ENCODE results near the gene TRAPPC6A.

TRAPPC6A gene

DNA sequence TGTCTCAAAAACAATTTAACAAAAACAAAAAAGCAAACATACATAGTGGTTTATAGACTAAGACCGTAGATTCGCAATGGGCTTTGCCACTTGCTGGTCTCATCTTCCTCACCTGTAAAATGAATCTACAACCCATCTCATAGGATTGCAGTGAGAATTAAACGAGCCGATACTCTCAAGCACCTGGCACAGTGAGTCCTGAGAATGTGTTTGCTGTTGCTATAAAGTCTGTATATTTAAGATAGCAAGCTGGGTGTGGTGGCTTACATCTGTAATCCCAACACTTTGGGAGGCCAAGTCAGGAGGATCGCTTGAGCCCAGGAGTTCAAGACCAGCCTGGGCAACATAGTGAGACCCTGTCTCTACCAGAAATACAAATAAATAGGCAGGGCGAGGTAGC is 44.7 kb upstream of the TRAPPC6A start:
- Histone ChIP-seq H3K9me2 (replicated peaks; ENCODE audit: control insufficient read depth, low read length) (no peaks in the 10 kb centered on the region), H3K27me3 (ENCODE audit: control insufficient read depth, low read length) (peaks cover 15% of the 10 kb centered on the region), H3F3A (ENCODE audit: control insufficient read depth, insufficient read depth) (0 out of 2 replicates have a peak, but pooled peaks cover 2% of the 10 kb centered on the region), H3K4me1 (ENCODE audit: control insufficient read depth, low read length) (no peaks in the 10 kb centered on the region), H3K79me2 (ENCODE audit: control insufficient read depth, low read length) (no peaks in the 10 kb centered on the region), H3K27ac (ENCODE audit: low read depth, low read length) (no peak overlapping the region), H3K36me3 (ENCODE audit: control insufficient read depth, low read length) (no peaks in the 10 kb centered on the region), H3K4me3 (ENCODE audit: low read length) (no peak overlapping the region), H4K20me1 (ENCODE audit: control insufficient read depth, insufficient read depth, low read depth, low read length) (no peaks in the 10 kb centered on the region), H3K4me2 (ENCODE audit: low read length) (no peak overlapping the region), H3K9me3 (ENCODE audit: control insufficient read depth, insufficient read depth, low read length) (no peaks in the 10 kb centered on the region)
- TF ChIP-seq EZH2phosphoT487 (IDR thresholded peaks at IDR 0.05; ENCODE audit: borderline replicate concordance, low read length) = no peak
- TF ChIP-seq, protein P1, sequence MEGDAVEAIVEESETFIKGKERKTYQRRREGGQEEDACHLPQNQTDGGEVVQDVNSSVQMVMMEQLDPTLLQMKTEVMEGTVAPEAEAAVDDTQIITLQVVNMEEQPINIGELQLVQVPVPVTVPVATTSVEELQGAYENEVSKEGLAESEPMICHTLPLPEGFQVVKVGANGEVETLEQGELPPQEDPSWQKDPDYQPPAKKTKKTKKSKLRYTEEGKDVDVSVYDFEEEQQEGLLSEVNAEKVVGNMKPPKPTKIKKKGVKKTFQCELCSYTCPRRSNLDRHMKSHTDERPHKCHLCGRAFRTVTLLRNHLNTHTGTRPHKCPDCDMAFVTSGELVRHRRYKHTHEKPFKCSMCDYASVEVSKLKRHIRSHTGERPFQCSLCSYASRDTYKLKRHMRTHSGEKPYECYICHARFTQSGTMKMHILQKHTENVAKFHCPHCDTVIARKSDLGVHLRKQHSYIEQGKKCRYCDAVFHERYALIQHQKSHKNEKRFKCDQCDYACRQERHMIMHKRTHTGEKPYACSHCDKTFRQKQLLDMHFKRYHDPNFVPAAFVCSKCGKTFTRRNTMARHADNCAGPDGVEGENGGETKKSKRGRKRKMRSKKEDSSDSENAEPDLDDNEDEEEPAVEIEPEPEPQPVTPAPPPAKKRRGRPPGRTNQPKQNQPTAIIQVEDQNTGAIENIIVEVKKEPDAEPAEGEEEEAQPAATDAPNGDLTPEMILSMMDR (IDR thresholded peaks at IDR 0.05; ENCODE audit: low read depth, low read length, poor library complexity, severe bottlenecking) = no peak

DNA sequence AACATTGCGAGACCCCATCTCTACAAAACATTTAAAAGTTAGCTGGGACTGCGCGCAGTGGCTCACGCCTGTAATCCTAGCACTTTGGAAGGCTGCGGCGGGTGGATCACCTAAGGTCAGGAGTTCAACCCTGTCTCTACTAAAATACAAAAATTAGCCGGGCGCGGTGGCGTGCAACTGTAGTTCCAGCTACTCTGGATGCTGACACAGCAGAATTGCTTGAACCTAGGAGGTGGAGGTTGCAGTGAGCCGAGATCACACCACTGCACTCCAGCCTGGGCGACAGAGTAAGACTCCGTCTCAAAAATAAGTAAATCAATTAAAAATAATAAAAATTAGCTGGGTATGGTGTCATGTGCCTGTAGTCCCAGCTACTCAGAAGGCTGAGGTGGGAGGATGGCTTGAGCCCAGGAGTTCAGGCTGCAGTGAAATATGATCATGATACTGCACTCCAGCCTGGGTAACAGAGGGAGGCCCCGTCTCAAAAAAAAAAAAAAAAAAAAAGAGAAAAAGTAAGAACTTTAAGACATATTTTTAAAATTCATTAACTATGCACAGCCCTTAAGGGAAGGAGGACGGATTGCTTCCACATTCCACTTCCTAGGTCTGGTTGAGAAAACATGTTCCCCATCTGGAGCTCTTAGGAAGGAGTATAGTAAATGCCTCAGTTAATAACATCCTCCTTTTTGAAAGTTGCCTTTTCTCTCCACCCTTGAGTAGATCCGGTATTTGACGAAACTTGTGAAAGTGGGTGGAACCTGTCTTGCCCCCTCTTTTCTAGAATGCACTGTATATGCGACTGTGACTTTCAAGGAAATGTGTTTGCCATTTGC is 41.1 kb upstream of the TRAPPC6A start:
- no peak overlapping the region for H3K4me2 ChIP-seq (ENCODE audit: low read length)

DNA sequence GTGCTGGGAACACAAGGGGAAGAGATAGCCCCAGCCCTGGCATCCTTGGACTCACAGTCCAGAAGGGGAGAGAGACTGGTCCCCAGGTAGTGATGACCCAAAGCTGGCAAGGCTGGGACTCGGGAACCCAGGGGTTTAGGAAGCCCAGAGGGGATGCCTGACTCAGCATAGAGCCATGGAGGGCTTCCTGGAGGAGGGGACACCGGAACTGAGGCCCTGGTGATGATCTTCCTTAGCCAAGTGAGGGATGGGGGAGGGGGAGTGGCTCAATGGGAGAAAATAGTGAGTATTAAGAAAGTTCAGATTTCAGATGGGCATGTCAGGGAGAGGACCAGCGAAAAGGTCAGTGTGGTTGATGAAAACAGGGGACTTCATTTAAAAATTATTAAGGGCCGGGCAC is 40.4 kb upstream of the TRAPPC6A start:
- no peaks in the 10 kb centered on the region for H4K20me1 ChIP-seq (ENCODE audit: control insufficient read depth, insufficient read depth, low read depth, low read length)
- TF ChIP-seq EZH2phosphoT487 (IDR thresholded peaks at IDR 0.05; ENCODE audit: borderline replicate concordance, low read length) = no peak
- TF ChIP-seq, protein P1 (IDR thresholded peaks at IDR 0.05; ENCODE audit: low read depth, low read length, poor library complexity, severe bottlenecking) = no peak
- no peaks in the 10 kb centered on the region for H3K9me2 ChIP-seq (replicated peaks; ENCODE audit: control insufficient read depth, low read length)
- no peaks in the 10 kb centered on the region for H3K79me2 ChIP-seq (ENCODE audit: control insufficient read depth, low read length)
- 0 out of 2 replicates have a peak, but pooled peaks cover 2% of the 10 kb centered on the region for H3F3A ChIP-seq (ENCODE audit: control insufficient read depth, insufficient read depth)
- no peaks in the 10 kb centered on the region for H3K36me3 ChIP-seq (ENCODE audit: control insufficient read depth, low read length)
- H3K9me3 ChIP-seq (ENCODE audit: control insufficient read depth, insufficient read depth, low read length) = no peaks in the 10 kb centered on the region
- peaks cover 26% of the 10 kb centered on the region for H3K27me3 ChIP-seq (ENCODE audit: control insufficient read depth, low read length)
- H3K4me2 ChIP-seq (ENCODE audit: low read length) = no peak overlapping the region
- H3K4me3 ChIP-seq (ENCODE audit: low read length) = no peak overlapping the region
- H3K27ac ChIP-seq (ENCODE audit: low read depth, low read length) = no peak overlapping the region
- H3K4me1 ChIP-seq (ENCODE audit: control insufficient read depth, low read length) = no peaks in the 10 kb centered on the region

More for the DNA sequence above, 41.1 kb upstream of the TRAPPC6A start:
- H3K9me3 ChIP-seq (ENCODE audit: control insufficient read depth, insufficient read depth, low read length) = no peaks in the 10 kb centered on the region
- no peaks in the 10 kb centered on the region for H4K20me1 ChIP-seq (ENCODE audit: control insufficient read depth, insufficient read depth, low read depth, low read length)
- no peak overlapping the region for H3K27ac ChIP-seq (ENCODE audit: low read depth, low read length)
- peaks cover 26% of the 10 kb centered on the region for H3K27me3 ChIP-seq (ENCODE audit: control insufficient read depth, low read length)
- no peaks in the 10 kb centered on the region for H3K9me2 ChIP-seq (replicated peaks; ENCODE audit: control insufficient read depth, low read length)
- H3K4me3 ChIP-seq (ENCODE audit: low read length) = no peak overlapping the region
- 0 out of 2 replicates have a peak, but pooled peaks cover 2% of the 10 kb centered on the region for H3F3A ChIP-seq (ENCODE audit: control insufficient read depth, insufficient read depth)
- H3K36me3 ChIP-seq (ENCODE audit: control insufficient read depth, low read length) = no peaks in the 10 kb centered on the region
- H3K4me1 ChIP-seq (ENCODE audit: control insufficient read depth, low read length) = no peaks in the 10 kb centered on the region
- H3K79me2 ChIP-seq (ENCODE audit: control insufficient read depth, low read length) = no peaks in the 10 kb centered on the region
- TF ChIP-seq, protein P1 (IDR thresholded peaks at IDR 0.05; ENCODE audit: low read depth, low read length, poor library complexity, severe bottlenecking) = no peak
- TF ChIP-seq EZH2phosphoT487 (IDR thresholded peaks at IDR 0.05; ENCODE audit: borderline replicate concordance, low read length) = no peak
